Measurements from ENCODE around the gene SPTBN4. TPM values are rescaled to one million over a fixed set of nuclear protein-coding genes. Genes with fewer than 3 reads are reported as not detected.

SPTBN4 gene
- total and polyA plus RNA-seq, 2 donors (not counting 1 experiment from before 2014, with no cell fraction given), result 0.03 to 0.67 TPM

- Mint-ChIP-seq H3K9me3 (ENCODE audit: insufficient read depth) (no peaks in the 10 kb centered on the region), H3K4me1 (peaks cover 60% of the 10 kb centered on the region), H3K27me3 (peaks cover 35% of the 10 kb centered on the region), H3K4me3 (peak overlapping the region; percentile 74), H3K27ac (no peak overlapping the region)
- ChIA-PET POLR2A (interaction anchor here (0.5 to 2.0 kb wide), 4 partner anchors 10 to 829 kb away, joined by 3 to 13 read pairs (median 8); no protein-coding TSS in a partner anchor), CTCF (interaction anchor here (0.6 to 8.6 kb wide), 14 partner anchors 10 to 296 kb away, joined by 3 to 84 read pairs (median 10); no protein-coding TSS in a partner anchor)
- peaks cover 76 to 82% of the 10 kb centered on the region in 2 donors for H3K4me1 ChIP-seq (ENCODE audit: control insufficient read depth in 2 of 2, insufficient read depth in 2 of 2, low read length in 2 of 2)
- no peaks in the 10 kb centered on the region for H3K79me2 ChIP-seq (ENCODE audit: control insufficient read depth, insufficient read depth, low read length)
- H3K4me3 ChIP-seq (ENCODE audit: control extremely low read depth in 1 of 5, extremely low read depth in 1 of 5, insufficient read depth in 1 of 5, low read depth in 2 of 5, low read length in 4 of 5), result no peak overlapping the region
- peaks cover 0 to 72% (median 40%) of the 10 kb centered on the region in 4 experiments for H3K27me3 ChIP-seq (replicated peaks in 1 of 4; ENCODE audit: control extremely low read depth in 1 of 4, control insufficient read depth in 3 of 4, insufficient read depth in 4 of 4, low read length in 3 of 4)
- no peak overlapping the region for H3K27ac ChIP-seq (ENCODE audit: low read length in 2 of 2)
- H3K9ac ChIP-seq (ENCODE audit: low read length), result no peak overlapping the region
- DNase-seq (peak; percentile 50), ATAC-seq (ENCODE audit: low read depth) (no peak)
- intact Hi-C loops (cut with micrococcal nuclease), result loop anchor here (1.0 kb wide), 1 partner anchor 34 kb away; no protein-coding TSS in a partner anchor
- peak overlapping the region; percentile 87 for H3K4me2 ChIP-seq (replicated peaks; ENCODE audit: low read depth, low read length, poor library complexity, severe bottlenecking)
- peaks cover 0 to 33% (median 0%) of the 10 kb centered on the region in 3 donors for H3K9me3 ChIP-seq (ENCODE audit: control extremely low read depth in 1 of 3, control insufficient read depth in 2 of 3, insufficient read depth in 1 of 3, low read length in 2 of 3)
- peak; percentile 87 for TF ChIP-seq EZH2 (IDR thresholded peaks at IDR 0.05; ENCODE audit: borderline replicate concordance, insufficient read depth, low read depth, low read length, poor library complexity, severe bottlenecking)
- TF ChIP-seq CTCF (IDR thresholded peaks at IDR 0.05), result no peak
- H2AFZ ChIP-seq (ENCODE audit: insufficient read depth, low read depth, low read length, poor library complexity, severe bottlenecking), result peak overlapping the region; percentile 32
- H3K36me3 ChIP-seq (replicated peaks in 1 of 2; ENCODE audit: control extremely low read depth in 1 of 2, control insufficient read depth in 1 of 2, extremely low read depth in 1 of 2, insufficient read depth in 2 of 2, low read length in 1 of 2), result no peaks in the 10 kb centered on the region
- H4K20me1 ChIP-seq (ENCODE audit: control insufficient read depth, insufficient read depth, low read length, poor library complexity, severe bottlenecking), result no peaks in the 10 kb centered on the region
- WGBS (ENCODE audit: insufficient coverage), result 2% methylated on average over 42 of the region's 43 CpGs
These were observed 133.2 kb downstream of the SPTBN4 start for GRCh38 chr19:40599902-40600569.

All from B cell (primary cell).